ENCODE measurements around the gene TAF4B.
"Not testable (repeated sequence)": the region's sequence is repeated elsewhere in the genome, so short reads cannot be mapped to it uniquely, and the experiment has no call there.

TAF4B gene

DNA sequence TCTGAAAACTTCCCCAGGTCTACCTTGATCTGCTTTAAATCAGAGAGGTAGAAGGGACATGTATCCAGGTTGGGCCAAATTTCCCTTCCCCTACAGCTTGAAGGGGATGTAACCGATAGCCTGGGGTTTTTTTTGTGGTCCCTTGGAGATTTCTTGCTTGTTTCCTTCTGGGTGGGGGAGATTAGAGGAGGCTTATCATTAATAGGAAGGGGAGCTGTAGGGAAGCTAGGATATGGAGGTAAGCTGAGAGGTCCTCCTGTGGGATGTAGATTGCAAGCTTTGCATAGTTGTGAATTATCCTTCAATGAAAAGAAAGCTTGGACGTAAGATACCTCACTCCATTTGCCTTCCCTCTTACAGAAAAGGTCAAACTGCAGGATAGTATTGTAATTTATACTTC lies 11.1 kb downstream of the TAF4B start:
- not testable (repeated sequence) for DNase-seq (ENCODE audit: low read depth in 3 of 3, low spot score in 1 of 3)

DNA sequence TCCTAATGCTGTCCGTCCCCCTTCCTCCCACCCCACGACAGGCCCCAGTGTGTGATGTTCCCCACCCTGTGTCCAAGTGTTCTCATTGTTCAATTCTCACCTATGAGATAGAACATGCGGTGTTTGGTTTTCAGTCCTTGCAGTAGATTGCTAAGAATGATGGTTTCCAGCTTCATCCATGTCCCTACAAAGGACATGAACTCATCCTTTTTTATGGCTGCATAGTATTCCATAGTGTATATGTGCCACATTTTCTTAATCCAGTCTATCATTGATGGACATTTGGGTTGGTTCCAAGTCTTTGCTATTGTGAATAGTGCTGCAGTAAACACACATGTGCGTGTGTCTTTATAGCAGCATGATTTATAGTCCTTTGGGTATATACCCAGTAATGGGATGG lies 12.5 kb downstream of the TAF4B start:
- DNase-seq (ENCODE audit: low read depth in 3 of 3, low spot score in 1 of 3) = not testable (repeated sequence)

DNA sequence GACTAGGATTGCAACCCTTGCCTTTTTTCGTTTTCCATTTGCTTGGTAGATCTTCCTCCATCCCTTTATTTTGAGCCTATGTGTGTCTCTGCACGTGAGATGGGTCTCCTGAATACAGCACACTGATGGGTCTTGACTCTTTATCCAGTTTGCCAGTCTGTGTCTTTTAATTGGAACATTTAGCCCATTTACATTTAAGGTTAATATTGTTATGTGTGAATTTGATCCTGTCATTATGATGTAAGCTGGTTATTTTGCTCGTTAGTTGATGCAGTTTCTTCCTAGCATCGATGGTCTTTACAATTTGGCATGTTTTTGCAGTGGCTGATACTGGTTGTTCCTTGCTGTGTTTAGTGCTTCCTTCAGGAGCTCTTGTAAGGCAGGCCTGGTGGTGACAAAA lies 16.1 kb downstream of the TAF4B start:
- not testable (repeated sequence) for DNase-seq (ENCODE audit: low read depth in 3 of 3, low spot score in 1 of 3)

DNA sequence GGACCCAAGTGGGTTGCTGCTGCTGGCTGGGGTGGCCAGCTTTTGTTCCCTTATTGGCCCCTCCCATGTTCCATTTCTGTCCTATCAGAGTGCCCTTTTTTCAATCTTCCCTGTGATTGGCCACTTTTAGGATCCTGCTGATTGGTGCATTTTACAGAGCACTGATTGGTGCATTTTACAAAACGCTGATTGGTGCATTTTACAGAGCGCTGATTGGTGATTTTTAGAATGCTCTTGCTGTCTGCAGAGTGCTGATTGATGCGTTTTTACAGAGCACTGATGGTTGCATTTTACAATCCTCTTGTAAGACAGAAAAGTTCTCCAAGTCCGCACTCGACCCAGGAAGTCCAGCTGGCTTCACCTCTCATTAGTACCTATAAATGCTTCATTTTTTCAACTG lies 19.2 kb downstream of the TAF4B start:
- DNase-seq (ENCODE audit: low read depth in 3 of 3, low spot score in 1 of 3) = not testable (repeated sequence)

DNA sequence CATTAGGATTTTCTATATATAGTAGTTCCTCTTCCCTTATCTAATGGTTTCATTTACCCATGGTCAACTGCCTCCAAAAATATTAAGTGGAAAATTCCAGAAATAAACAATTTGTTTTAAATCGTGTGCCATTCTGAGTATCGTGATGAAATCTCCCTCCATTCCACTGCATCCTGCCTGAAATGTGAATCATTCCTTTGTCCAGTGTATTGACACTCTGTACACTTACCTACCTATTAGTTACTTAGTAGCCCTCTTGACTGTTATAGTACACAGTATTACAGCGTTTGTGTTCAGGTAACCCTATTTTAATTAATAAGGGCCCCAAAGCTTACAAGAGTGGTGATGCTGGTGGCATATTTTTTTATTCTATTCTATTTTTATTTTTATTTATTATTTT lies 26.2 kb downstream of the TAF4B start:
- DNase-seq (ENCODE audit: low read depth in 3 of 3, low spot score in 1 of 3) = no peak

DNA sequence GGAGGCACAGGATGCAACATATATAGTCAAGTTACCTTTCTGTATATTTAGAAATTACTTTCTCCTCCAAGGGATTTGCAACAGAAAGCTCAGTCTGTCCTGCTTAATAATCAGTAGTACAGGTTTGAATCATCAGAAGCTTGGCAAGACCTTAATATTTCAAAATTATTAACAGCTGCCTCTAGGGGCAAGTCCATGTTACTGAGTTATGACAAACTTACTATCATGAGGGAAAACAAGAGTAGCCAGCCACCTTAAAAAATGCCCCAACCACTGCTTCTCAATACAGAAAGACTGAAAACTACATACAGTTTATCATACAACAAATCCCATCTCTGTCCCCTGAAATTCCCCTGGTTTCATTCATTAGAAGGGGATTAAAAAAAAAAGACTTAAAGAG lies 28.6 kb downstream of the TAF4B start:
- not testable (repeated sequence) for DNase-seq (ENCODE audit: low read depth in 3 of 3, low spot score in 1 of 3)

DNA sequence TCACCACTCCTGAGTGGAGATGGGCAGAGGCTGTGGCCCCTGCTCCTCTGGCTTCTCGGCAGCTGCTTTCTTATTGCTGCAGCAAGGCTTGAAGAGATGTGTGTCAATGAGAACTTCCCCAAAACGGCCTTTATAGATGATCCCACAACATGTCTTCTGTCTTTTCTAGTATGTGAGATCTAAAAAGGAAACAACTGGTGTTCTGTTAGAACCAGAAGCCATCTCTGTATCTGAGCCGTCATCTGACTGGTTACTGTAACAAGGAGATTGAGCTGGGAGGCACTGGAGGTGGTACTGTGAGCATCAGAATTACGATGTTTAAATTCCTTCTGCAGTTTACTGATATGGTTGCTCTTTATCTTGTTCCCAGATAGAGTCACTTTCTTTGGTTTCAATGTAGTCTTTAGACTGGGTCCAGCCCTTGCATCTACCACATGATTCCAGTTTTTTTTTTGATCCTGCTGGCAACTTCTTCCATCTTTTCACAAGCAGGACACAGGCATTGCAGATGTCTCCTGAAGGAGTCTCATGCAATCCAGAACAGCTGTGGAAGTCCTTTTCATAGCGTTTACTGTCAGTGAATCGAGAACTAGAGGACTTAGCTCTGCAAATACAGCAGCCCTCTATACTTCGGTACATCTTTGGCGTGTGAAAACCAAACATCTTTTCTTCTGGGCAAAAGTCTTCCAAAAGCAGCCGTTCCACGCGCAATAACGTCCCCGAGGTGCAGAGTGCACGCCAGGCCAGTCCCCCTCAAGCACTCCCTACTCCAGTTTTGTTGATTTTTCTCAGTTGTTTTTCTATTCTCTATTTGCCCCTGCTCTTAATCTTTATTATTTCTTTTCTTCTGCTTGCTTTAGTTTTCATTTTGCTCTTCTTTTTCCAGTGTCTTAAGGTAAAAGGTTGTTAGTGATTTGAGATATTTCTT lies 29.7 kb downstream of the TAF4B start:
- no peak for DNase-seq (ENCODE audit: low read depth in 3 of 3, low spot score in 1 of 3)

DNA sequence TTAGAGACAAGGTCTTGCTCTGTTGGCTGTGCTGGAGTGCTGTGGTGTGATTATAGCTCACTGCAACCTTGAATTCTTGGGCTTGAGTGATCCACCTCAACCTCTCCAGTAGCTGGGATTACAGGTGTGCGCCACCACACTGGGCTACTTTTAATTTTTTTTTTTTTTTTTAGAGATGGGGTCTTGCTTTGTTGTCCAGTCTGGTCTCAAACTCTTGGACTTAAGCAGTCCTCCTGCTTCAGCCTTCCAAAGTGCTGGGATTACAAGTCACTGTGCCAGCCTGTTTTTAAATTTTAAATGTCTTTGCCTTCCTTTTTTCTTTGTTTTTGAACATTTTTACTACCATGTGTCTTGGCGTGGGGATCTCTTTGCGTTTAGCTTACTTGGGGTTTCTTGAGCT lies 32.5 kb downstream of the TAF4B start:
- no peak for DNase-seq (ENCODE audit: low read depth in 3 of 3, low spot score in 1 of 3)

DNA sequence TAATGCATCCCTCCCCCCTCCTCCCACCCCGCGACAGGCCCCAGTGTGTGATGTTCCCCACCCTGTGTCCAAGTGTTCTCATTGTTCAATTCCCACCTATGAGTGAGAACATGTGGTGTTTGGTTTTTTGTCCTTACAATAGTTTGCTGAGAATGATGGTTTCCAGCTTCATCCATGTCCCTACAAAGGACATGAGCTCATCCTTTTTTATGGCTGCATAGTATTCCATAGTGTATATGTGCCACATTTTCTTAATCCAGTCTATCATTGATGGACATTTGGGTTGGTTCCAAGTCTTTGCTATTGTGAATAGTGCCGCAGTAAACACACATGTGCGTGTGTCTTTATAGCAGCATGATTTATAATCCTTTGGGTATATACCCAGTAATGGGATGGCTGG lies 33.2 kb downstream of the TAF4B start:
- not testable (repeated sequence) for DNase-seq (ENCODE audit: low read depth in 3 of 3, low spot score in 1 of 3)

DNA sequence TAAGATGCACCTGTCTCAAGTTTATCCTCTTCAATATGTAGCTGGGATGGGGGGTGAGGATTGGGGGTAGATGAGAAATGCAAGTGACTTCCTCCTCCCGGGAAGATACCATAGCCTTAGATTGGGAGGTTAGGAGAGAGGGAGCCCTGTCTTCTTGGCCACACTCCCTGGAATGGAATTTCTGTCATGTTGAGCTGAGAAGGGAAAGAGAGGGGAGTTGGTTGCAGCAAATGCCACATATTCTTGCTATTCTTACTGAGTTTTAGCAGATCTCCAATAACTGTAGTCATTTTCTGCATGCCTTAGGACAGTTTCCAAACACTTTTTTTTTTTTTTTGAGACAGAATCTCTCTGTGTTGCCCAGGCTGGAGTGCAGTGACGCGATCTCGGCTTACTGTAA lies 35.9 kb downstream of the TAF4B start:
- DNase-seq (ENCODE audit: low read depth in 3 of 3, low spot score in 1 of 3) = no peak

DNA sequence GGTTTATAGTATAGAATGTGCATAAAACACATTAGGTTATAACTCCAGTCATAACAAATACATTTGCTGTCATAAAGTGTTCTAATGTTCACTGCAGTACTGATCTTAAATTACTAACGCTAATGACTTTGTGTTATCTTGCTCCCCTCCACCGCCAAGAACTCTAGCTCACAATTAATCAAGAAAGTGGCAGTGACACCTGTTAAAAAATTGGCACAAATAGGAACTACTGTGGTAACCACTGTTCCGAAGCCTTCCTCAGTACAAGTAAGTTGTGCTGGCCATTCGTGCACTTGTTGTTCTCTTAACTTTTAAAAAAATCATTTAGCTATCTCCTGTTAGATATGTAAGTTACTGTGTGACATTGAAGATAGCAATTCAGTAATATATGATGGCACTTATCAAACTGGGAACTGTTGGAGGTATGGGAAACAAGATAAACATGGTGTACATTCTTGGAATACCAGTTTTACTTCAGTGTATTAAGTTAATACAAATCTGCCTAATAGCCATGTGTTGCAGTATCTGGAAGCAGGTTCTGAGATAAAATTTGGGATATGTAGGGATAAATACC lies 41.2 kb downstream of the TAF4B start:
- DNase-seq (ENCODE audit: low read depth in 3 of 3, low spot score in 1 of 3) = no peak

DNA sequence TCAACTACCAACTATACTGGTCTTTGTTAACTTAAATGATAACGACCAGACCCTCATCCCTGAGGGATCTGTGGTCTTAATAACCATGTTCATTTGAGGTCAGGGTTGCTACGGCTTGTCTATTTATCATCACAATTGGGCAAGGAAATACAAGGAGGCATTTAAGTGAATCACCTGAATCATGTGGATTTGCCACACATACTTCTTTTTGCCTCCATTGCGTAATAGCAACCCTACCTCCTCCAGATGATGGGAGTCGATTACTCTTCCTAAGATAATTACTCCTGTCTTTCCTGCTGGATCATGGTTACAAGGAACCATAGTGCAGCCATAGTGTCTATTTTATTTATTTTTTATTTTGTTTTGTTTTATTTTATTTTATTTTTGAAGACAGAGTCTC lies 42.2 kb downstream of the TAF4B start:
- no peak for DNase-seq (ENCODE audit: low read depth in 3 of 3, low spot score in 1 of 3)

DNA sequence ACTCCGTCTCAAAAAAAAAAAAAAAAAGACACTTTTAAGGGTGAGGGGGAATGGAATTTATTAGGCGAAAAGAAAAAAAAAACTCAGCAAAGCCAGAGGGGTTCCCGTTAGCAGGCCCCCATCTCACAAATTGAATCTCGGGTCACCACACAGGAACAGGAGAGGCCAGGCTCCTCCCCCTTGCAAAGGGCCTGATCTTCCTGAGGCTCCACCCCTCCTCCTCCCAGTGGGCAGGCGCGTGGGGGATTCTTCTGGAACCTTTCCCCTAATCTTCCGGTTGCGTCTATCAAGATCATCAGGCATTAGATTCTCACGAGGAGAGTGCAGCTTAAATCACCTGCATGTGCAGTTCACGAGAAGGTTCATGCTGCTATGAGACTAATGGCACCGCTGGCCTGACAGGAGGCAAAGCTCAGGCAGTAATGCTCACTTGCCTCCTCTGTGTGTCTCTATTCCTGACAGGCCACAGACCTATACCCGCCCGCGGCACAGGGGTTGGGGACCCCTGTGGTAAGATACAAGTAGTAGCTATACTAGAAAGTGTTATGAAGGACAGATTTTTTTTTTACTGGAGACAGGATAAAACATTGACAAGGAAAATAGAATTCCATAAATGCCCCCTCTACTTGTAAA lies 45.8 kb downstream of the TAF4B start:
- no peak for DNase-seq (ENCODE audit: low read depth in 3 of 3, low spot score in 1 of 3)

DNA sequence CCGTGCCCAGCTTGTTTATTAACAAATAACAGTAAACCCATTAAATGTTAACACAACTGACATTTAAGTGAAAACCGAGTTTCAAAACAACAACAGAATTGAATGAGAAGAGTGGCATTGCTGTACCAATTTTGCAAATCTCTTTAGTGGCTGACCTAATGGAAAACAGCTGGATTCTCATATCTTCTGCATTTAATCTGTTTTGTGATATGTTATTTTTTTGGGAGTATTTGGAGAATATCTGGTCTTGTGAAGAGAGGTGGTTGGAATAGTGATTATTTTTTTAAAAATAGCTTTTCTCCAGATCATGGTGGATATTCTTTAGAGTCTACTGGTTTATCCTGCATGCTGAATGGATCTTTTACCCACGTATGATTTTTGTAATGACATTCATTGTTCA lies 51.1 kb downstream of the TAF4B start:
- DNase-seq (ENCODE audit: low read depth in 3 of 3, low spot score in 1 of 3) = no peak

DNA sequence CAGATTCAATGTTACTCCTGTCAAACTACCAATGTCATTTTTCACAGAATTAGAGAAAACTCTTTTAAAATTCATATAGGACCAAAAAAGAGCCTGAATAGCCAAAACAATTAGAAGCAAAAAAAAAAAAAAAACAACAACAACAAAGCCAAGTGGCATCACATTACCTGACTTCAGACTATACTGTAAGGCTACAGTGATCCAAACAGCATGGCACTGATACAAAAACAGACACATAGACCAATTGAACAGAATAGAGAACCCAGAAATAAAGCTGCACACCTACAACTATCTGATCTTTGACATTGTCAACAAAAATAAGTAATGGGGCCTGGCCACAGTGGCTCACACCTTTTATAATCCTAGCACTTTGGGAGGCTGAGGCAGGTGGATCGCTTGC lies 53.2 kb downstream of the TAF4B start:
- no peak for DNase-seq (ENCODE audit: low read depth in 3 of 3, low spot score in 1 of 3)

DNA sequence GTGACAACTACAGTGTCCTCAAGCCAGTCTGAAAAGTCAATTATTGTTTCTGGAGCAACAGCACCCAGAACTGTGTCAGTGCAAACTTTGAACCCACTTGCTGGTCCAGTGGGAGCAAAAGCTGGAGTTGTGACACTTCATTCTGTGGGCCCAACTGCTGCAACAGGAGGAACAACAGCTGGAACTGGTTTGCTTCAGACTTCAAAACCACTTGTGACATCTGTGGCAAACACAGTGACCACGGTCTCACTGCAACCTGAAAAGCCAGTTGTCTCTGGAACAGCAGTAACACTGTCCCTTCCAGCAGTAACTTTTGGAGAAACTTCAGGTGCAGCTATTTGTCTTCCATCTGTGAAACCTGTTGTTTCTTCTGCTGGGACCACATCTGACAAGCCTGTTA lies 59.8 kb downstream of the TAF4B start:
- DNase-seq (ENCODE audit: low read depth in 3 of 3, low spot score in 1 of 3) = no peak

DNA sequence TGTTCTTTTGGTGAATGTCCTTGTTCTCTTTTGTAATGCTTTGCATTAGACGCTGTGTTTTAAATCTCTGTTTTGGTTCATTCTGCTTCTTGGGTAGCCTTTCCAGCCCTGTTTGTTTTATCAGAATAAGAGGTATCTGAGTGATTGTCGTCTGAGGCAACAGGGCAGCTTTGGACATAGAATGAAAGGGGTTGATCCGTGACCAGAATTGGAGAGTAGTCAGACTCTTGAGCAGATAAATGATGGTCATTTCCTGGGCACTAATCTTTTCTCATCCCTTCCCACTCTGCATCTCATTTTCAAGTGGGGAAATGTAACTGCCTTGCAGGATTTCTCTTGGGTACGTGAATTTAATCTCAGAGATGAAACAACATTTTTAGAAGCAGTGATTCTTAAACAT lies 61.4 kb downstream of the TAF4B start:
- DNase-seq (ENCODE audit: low read depth in 3 of 3, low spot score in 1 of 3) = no peak

DNA sequence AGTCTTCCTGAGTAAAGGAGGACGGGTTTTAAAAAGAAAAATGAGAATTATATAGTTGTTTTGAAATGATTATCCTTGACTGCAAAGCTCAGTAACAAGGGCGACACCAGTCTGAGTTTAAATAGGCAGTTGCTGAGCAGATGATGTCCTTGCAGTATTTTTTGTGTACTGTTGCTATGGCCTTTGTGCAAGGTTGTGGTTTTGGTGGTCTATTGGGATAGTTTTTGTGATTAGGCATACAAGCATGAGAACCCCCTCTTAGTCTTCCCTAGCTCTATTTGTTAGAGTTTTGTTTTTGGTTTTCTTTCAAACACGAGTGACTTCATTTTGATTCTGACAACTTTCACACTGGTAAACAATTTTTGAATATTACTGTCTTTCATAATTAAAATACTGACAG lies 64.1 kb downstream of the TAF4B start:
- DNase-seq (ENCODE audit: low read depth in 3 of 3, low spot score in 1 of 3) = no peak

DNA sequence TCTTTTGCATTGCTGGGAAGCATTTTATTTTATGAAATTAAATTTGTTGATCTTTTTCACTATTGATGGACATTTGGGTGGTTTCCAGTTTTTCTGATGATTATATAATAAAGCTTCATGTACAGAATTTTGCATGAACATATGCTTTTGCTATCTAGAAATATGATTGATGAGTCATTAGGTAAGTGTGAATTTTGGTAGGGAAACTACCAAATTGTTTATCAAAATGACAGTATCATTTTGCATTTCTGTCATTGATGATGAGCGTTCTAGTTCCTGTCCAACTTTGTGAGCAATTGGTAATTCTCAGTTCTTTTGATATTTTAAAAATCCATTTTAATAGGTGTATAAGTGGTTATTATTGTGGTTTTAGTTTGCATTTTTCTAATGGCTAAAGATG lies 67.7 kb downstream of the TAF4B start:
- no peak for DNase-seq (ENCODE audit: low read depth in 3 of 3, low spot score in 1 of 3)

DNA sequence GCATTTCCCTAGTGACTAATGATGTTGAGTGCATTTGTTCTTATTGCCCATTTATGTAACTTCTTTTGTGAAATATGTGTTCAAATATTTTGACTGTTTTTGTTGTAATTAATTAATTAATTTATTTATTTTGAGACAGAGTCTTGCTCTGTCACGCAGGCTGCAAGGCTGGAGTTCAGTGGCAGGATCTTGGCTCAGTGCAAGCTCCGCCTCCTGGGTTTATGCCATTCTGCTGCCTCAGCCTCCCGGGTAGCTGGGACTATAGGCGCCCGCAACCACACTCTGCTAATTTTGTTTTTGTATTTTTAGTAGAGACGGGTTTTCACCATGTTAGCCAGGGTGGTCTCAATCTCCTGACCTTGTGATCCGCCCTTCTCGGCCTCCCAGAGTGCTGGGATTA lies 71.9 kb downstream of the TAF4B start:
- no peak for DNase-seq (ENCODE audit: low read depth in 3 of 3, low spot score in 1 of 3)

DNA sequence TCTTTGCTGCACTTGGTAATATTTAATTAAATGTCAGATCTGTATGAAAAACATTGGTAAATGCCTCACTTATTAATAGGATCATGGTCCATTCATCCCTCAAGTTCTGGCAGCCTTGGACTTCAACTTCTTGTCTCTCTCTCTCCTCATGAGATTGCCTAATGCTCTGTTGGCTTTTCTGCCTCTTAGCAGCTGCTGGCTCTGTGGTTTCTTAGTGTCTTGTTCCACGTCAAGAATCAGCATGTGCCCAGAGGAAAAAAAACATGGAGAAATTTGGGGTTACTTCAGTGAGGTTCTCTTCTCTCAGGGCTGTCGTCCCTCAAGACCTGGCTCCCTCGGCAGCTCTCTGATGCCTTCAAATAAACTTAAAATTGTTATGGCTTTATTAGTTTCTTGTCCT lies 75.4 kb downstream of the TAF4B start:
- DNase-seq (ENCODE audit: low read depth in 3 of 3, low spot score in 1 of 3) = no peak

DNA sequence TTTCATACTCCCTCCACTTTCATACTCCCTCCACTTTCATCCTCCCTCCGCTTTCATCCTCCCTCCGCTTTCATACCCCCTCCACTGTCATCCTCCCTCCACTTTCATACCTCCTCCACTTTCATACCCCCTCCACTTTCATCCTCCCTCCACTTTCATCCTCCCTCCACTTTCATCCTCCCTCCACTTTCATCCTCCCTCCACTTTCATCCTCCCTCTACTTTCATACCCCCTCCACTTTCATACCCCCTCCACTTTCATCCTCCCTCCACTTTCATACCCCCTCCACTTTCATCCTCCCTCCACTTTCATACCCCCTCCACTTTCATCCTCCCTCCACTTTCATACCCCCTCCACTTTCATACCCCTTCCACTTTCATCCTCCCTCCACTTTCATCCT lies 77.0 kb downstream of the TAF4B start:
- DNase-seq (ENCODE audit: low read depth in 3 of 3, low spot score in 1 of 3) = not testable (repeated sequence)
